ENCODE measurements around the gene TIGD1. TPM values are rescaled to one million over a fixed set of nuclear protein-coding genes. Genes with fewer than 3 reads are reported as not detected.

TIGD1 gene
- total RNA-seq, 1 experiment from 2014 or later: 9.8 TPM

DNA sequence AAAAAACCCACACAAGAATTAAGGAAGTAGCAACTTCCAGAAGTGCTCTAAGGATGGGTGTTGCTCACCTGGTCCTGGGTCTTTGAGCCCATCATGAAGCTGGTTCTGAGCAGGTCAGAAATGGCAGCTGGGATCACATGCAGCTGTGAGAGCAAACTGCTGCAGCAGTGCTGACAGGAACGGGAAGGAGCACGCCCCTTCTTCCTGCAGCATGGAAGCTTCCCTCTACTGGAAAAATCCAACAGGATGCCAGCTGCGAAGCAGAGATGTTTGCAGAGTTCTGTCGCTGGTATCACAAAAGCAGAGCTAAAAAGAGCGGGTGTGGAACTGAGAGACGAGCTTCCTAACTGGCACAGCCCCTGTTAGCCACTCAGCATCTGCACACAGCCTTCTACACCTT is 33.9 kb upstream of the TIGD1 start:
- H3K36me3 ChIP-seq (ENCODE audit: insufficient read depth, low read length, poor library complexity, severe bottlenecking): no peaks in the 10 kb centered on the region
- no peaks in the 10 kb centered on the region for H3K27me3 ChIP-seq (replicated peaks; ENCODE audit: insufficient read depth, low read depth, low read length, poor library complexity)
- no TSS peak for BruUV-seq (replicated peaks)
- no peak overlapping the region for H3K27ac ChIP-seq (ENCODE audit: low read depth, low read length, poor library complexity, severe bottlenecking)
- POLR2A ChIA-PET (ENCODE audit: low non-redundant PET): no interaction called here
- CTCF ChIA-PET: no interaction called here
- no peak for TF ChIP-seq EZH2 (IDR thresholded peaks at IDR 0.05; ENCODE audit: borderline replicate concordance, low read depth, low read length, poor library complexity, severe bottlenecking)
- TF ChIP-seq, protein P1, sequence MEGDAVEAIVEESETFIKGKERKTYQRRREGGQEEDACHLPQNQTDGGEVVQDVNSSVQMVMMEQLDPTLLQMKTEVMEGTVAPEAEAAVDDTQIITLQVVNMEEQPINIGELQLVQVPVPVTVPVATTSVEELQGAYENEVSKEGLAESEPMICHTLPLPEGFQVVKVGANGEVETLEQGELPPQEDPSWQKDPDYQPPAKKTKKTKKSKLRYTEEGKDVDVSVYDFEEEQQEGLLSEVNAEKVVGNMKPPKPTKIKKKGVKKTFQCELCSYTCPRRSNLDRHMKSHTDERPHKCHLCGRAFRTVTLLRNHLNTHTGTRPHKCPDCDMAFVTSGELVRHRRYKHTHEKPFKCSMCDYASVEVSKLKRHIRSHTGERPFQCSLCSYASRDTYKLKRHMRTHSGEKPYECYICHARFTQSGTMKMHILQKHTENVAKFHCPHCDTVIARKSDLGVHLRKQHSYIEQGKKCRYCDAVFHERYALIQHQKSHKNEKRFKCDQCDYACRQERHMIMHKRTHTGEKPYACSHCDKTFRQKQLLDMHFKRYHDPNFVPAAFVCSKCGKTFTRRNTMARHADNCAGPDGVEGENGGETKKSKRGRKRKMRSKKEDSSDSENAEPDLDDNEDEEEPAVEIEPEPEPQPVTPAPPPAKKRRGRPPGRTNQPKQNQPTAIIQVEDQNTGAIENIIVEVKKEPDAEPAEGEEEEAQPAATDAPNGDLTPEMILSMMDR (conservative IDR thresholded peaks at IDR 0.05; ENCODE audit: low read depth, low read length): no peak
- no peak for DNase-seq (ENCODE audit: low spot score)
- H3K4me1 ChIP-seq (ENCODE audit: insufficient read depth, low read length, poor library complexity, severe bottlenecking): no peaks in the 10 kb centered on the region
- no peaks in the 10 kb centered on the region for H3K9me3 ChIP-seq (ENCODE audit: low read depth, low read length, poor library complexity, severe bottlenecking)
- intact Hi-C loops (cut with micrococcal nuclease; ENCODE audit: unreplicated experiment): no loop called here
- H3K4me3 ChIP-seq (ENCODE audit: low read depth, low read length, poor library complexity, severe bottlenecking): no peak overlapping the region

DNA sequence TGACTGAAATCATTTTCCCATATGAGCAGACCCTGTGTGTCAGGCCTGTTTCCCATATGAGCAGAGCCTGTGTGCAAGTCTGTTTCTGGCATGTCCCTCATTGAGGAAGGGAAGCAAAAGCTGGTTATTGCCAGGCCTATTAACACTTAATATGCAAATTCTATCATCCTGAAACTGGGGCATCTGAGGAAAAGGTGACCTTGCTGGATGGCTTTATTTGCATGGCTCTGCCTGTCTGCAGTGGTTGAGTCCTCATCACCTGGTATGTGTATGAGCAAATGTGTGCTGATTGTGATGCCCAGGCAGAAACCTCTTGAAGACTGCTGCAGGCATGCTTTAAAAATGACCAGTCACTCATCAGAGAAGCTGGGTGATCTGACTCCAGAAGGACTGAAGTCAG is 31.4 kb upstream of the TIGD1 start:
- intact Hi-C loops (cut with micrococcal nuclease; ENCODE audit: unreplicated experiment): no loop called here
- H3K9me3 ChIP-seq (ENCODE audit: low read depth, low read length, poor library complexity, severe bottlenecking): no peaks in the 10 kb centered on the region
- ChIA-PET POLR2A (ENCODE audit: low non-redundant PET) (no interaction called here), CTCF (interaction anchor here (0.6 kb wide), 1 partner anchor 19 kb away, joined by 3 read pairs; no protein-coding TSS in a partner anchor)
- no peaks in the 10 kb centered on the region for H3K36me3 ChIP-seq (ENCODE audit: insufficient read depth, low read length, poor library complexity, severe bottlenecking)
- H3K4me1 ChIP-seq (ENCODE audit: insufficient read depth, low read length, poor library complexity, severe bottlenecking): no peaks in the 10 kb centered on the region
- H3K27ac ChIP-seq (ENCODE audit: low read depth, low read length, poor library complexity, severe bottlenecking): no peak overlapping the region
- DNase-seq (ENCODE audit: low spot score): no peak
- TF ChIP-seq, protein P1 (conservative IDR thresholded peaks at IDR 0.05; ENCODE audit: low read depth, low read length): no peak
- no peak for TF ChIP-seq EZH2 (IDR thresholded peaks at IDR 0.05; ENCODE audit: borderline replicate concordance, low read depth, low read length, poor library complexity, severe bottlenecking)
- BruUV-seq (replicated peaks): no TSS peak
- H3K27me3 ChIP-seq (replicated peaks; ENCODE audit: insufficient read depth, low read depth, low read length, poor library complexity): no peaks in the 10 kb centered on the region
- no peak overlapping the region for H3K4me3 ChIP-seq (ENCODE audit: low read depth, low read length, poor library complexity, severe bottlenecking)

DNA sequence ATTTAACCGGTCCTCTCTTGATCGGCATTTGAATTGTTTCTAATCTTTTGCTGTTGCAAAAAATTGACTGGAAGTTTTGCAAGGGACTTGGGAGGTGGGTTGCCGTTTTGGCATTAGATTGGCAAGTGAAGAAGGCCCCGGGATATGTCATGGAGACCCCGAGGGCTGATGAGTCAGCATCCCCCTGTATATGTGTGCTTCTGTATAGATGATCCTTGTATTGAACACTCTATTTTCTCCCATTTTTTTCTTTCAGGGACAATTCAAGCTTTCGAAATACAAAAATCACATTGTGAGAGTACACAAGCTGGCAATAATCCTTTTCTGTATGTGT is 30.3 kb upstream of the TIGD1 start:
- no peak overlapping the region for H3K4me3 ChIP-seq (ENCODE audit: low read depth, low read length, poor library complexity, severe bottlenecking)
- no peak overlapping the region for H3K27ac ChIP-seq (ENCODE audit: low read depth, low read length, poor library complexity, severe bottlenecking)
- H3K9me3 ChIP-seq (ENCODE audit: low read depth, low read length, poor library complexity, severe bottlenecking): no peaks in the 10 kb centered on the region
- H3K27me3 ChIP-seq (replicated peaks; ENCODE audit: insufficient read depth, low read depth, low read length, poor library complexity): no peaks in the 10 kb centered on the region
- TF ChIP-seq, protein P1 (conservative IDR thresholded peaks at IDR 0.05; ENCODE audit: low read depth, low read length): no peak
- no peak for TF ChIP-seq EZH2 (IDR thresholded peaks at IDR 0.05; ENCODE audit: borderline replicate concordance, low read depth, low read length, poor library complexity, severe bottlenecking)
- H3K36me3 ChIP-seq (ENCODE audit: insufficient read depth, low read length, poor library complexity, severe bottlenecking): no peaks in the 10 kb centered on the region
- no peak for DNase-seq (ENCODE audit: low spot score)
- H3K4me1 ChIP-seq (ENCODE audit: insufficient read depth, low read length, poor library complexity, severe bottlenecking): no peaks in the 10 kb centered on the region
- no TSS peak for BruUV-seq (replicated peaks)
- POLR2A ChIA-PET (ENCODE audit: low non-redundant PET): no interaction called here
- CTCF ChIA-PET: no interaction called here
- intact Hi-C loops (cut with micrococcal nuclease; ENCODE audit: unreplicated experiment): no loop called here
